ENCODE data around the gene LPCAT1. TPM values are rescaled to one million over a fixed set of nuclear protein-coding genes. Genes with fewer than 3 reads are reported as not detected.

The LPCAT1 gene
- total RNA-seq, 1 experiment from 2014 or later, result 75.0 TPM

- RAD21 ChIA-PET (ENCODE audit: low non-redundant PET in 1 of 2, low total read pairs in 2 of 2, uncharacterized antibody in 2 of 2, unreplicated experiment in 2 of 2), result no interaction called here
- Histone ChIP-seq H3K9me3 (ENCODE audit: control insufficient read depth in 1 of 2, insufficient read depth in 1 of 2, low read depth in 1 of 2, low read length in 2 of 2) (peaks cover 0 to 3% of the 10 kb centered on the region in 2 experiments; a peak in 1 of 4 replicates), H3K4me2 (ENCODE audit: low read length) (no peak overlapping the region), H3K79me2 (ENCODE audit: insufficient read depth, low read length) (no peaks in the 10 kb centered on the region), H4K20me1 (ENCODE audit: insufficient read depth) (no peaks in the 10 kb centered on the region), H3K27me3 (ENCODE audit: insufficient read depth, low read length) (no peaks in the 10 kb centered on the region), H2AFZ (ENCODE audit: low read depth, low read length, poor library complexity, severe bottlenecking) (no peak overlapping the region), H3K4me1 (ENCODE audit: control insufficient read depth in 1 of 2, insufficient read depth in 2 of 2, low read length in 2 of 2) (no peaks in the 10 kb centered on the region), H3K4me3 (replicated peaks in 1 of 2; ENCODE audit: low read depth in 1 of 2, low read length in 2 of 2) (no peak overlapping the region), H3K9me2 (ENCODE audit: insufficient read depth) (no peaks in the 10 kb centered on the region), H3K36me3 (ENCODE audit: control insufficient read depth in 1 of 2, insufficient read depth in 2 of 2, low read length in 2 of 2) (peaks cover 14 to 33% of the 10 kb centered on the region in 2 experiments), H3K27ac (ENCODE audit: low read depth, low read length) (no peak overlapping the region), H3K9ac (ENCODE audit: low read length) (no peak overlapping the region)
- DNase-seq (ENCODE audit: low read depth, low spot score), result no peak
- BruUV-seq (replicated peaks), result no TSS peak
- CTCF ChIA-PET, result no interaction called here
- intact Hi-C loops (cut with micrococcal nuclease), result no loop called here
- no peak for ATAC-seq
- POLR2A ChIA-PET, result no interaction called here
- TF ChIP-seq FOSL1 (IDR thresholded peaks at IDR 0.05; ENCODE audit: low read depth) (no peak), CBX3 (IDR thresholded peaks at IDR 0.05; ENCODE audit: low read depth) (no peak), POLR2A (IDR thresholded peaks at IDR 0.05; ENCODE audit: borderline replicate concordance, extremely low read depth, insufficient read depth, insufficient read length) (no peak), ATF3 (IDR thresholded peaks at IDR 0.05) (no peak)
These were observed 58.6 kb downstream of the LPCAT1 start for GRCh38 chr5:1465117-1465516.

GRCh38 chr5:1464511-1464910, 59.2 kb downstream of the LPCAT1 start:
- Histone ChIP-seq H3K27ac (ENCODE audit: low read depth, low read length) (no peak overlapping the region), H3K4me2 (ENCODE audit: low read length) (no peak overlapping the region), H3K4me3 (replicated peaks in 1 of 2; ENCODE audit: low read depth in 1 of 2, low read length in 2 of 2) (no peak overlapping the region), H4K20me1 (ENCODE audit: insufficient read depth) (no peaks in the 10 kb centered on the region), H3K4me1 (ENCODE audit: control insufficient read depth in 1 of 2, insufficient read depth in 2 of 2, low read length in 2 of 2) (no peaks in the 10 kb centered on the region), H3K9me2 (ENCODE audit: insufficient read depth) (no peaks in the 10 kb centered on the region), H3K36me3 (ENCODE audit: control insufficient read depth in 1 of 2, insufficient read depth in 2 of 2, low read length in 2 of 2) (peaks cover 14 to 33% of the 10 kb centered on the region in 2 experiments), H3K79me2 (ENCODE audit: insufficient read depth, low read length) (no peaks in the 10 kb centered on the region), H3K9me3 (ENCODE audit: control insufficient read depth in 1 of 2, insufficient read depth in 1 of 2, low read depth in 1 of 2, low read length in 2 of 2) (peaks cover 0 to 3% of the 10 kb centered on the region in 2 experiments; a peak in 1 of 4 replicates), H3K9ac (ENCODE audit: low read length) (no peak overlapping the region), H3K27me3 (ENCODE audit: insufficient read depth, low read length) (no peaks in the 10 kb centered on the region), H2AFZ (ENCODE audit: low read depth, low read length, poor library complexity, severe bottlenecking) (no peak overlapping the region)
- RAD21 ChIA-PET (ENCODE audit: low non-redundant PET in 1 of 2, low total read pairs in 2 of 2, uncharacterized antibody in 2 of 2, unreplicated experiment in 2 of 2), result no interaction called here
- DNase-seq (ENCODE audit: low read depth, low spot score) (no peak), ATAC-seq (no peak)
- BruUV-seq (replicated peaks), result no TSS peak
- no peak for TF ChIP-seq EGR1 (IDR thresholded peaks at IDR 0.05; ENCODE audit: low read depth)
- no peak for TF ChIP-seq ZBTB33 (IDR thresholded peaks at IDR 0.05; ENCODE audit: extremely low read depth, insufficient replicate concordance, low read length)
- TF ChIP-seq RAD21 (IDR thresholded peaks at IDR 0.05; ENCODE audit: low read depth), result no peak
- no peak for TF ChIP-seq ATF3 (IDR thresholded peaks at IDR 0.05)
- no peak for TF ChIP-seq MAX (IDR thresholded peaks at IDR 0.05)
- TF ChIP-seq REST (IDR thresholded peaks at IDR 0.05; ENCODE audit: low read depth), result no peak
- no peak for TF ChIP-seq FOSL1 (IDR thresholded peaks at IDR 0.05; ENCODE audit: low read depth)
- TF ChIP-seq JUND (IDR thresholded peaks at IDR 0.05), result no peak
- CTCF ChIA-PET, result no interaction called here
- POLR2A ChIA-PET, result no interaction called here
- intact Hi-C loops (cut with micrococcal nuclease), result no loop called here

All from HCT116 (cell line).